Measurements from ENCODE around the gene CADPS.

DNA sequence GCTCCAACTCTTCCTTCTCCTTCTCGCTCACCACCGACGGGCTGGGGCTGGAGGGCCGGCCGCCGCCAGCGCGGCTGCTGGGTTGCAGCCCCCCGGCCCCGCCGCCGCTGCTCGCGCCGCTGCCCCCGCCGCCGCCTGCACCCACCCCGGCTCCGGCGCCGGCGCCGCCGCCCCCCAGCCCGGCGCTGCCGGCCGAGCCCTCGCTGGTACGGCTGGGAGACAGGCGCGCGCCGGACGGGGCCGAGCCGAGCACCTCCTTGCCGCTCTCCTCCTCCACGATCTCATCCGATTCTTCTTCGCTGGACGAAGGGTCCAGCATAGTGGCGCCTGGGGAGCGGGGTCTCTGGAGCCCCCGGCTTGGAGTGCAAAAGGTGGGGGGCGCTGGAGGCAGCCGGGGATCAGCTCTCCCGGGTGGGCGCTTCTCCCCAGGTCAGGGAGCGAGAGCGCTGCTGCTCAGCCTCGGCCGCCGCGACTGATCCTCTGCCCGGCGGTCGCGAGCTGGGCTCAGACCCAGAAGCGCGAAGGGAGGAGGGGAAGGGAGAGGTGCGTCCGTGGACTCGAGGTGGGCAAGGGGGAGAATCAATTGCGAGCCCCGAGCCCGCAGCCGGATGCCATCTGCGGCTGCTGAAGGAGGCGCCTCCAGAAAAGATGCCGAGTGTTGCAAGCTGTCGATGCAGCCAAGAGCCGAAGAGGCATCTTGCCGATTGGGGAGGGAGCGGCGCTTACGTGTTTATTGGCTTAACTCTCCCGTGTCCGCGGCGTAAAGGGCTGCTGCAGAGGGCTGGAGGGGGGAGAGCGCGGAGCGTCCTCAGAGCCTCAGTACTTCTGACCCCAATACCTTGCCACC, at the start of gene CADPS:
- TF ChIP-seq, protein P1, sequence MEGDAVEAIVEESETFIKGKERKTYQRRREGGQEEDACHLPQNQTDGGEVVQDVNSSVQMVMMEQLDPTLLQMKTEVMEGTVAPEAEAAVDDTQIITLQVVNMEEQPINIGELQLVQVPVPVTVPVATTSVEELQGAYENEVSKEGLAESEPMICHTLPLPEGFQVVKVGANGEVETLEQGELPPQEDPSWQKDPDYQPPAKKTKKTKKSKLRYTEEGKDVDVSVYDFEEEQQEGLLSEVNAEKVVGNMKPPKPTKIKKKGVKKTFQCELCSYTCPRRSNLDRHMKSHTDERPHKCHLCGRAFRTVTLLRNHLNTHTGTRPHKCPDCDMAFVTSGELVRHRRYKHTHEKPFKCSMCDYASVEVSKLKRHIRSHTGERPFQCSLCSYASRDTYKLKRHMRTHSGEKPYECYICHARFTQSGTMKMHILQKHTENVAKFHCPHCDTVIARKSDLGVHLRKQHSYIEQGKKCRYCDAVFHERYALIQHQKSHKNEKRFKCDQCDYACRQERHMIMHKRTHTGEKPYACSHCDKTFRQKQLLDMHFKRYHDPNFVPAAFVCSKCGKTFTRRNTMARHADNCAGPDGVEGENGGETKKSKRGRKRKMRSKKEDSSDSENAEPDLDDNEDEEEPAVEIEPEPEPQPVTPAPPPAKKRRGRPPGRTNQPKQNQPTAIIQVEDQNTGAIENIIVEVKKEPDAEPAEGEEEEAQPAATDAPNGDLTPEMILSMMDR (conservative IDR thresholded peaks at IDR 0.05; ENCODE audit: low read depth, low read length), result no peak
- TF ChIP-seq EZH2 (IDR thresholded peaks at IDR 0.05; ENCODE audit: borderline replicate concordance, low read depth, low read length, poor library complexity, severe bottlenecking), result no peak

Data from A673 (cell line).